Liver (tissue), 9 donors: Measurements from ENCODE around the gene TREML2. TPM values are rescaled to one million over a fixed set of nuclear protein-coding genes. Genes with fewer than 3 reads are reported as not detected.

ENCODE experiments used
- DNase-seq: peaks from one replicate; pipeline ENCODE4 v3.0.0-alpha.2; 2017; ENCODE audit warnings: low spot score
- H3K27ac ChIP-seq, 2 donors: one replicate each; pipeline ENCODE4 v1.7.0; 2013; ENCODE audit warnings: inconsistent platforms in 2 of 2, low read length in 2 of 2, control low read depth in 1 of 2, low read depth in 1 of 2, mild to moderate bottlenecking in 1 of 2
- H3K27me3 ChIP-seq, 4 donors: one replicate each; pipeline versions ENCODE4 v1.6.1 to v1.7.0; 2013; ENCODE audit warnings: low read length in 3 of 4, inconsistent platforms in 1 of 4, mild to moderate bottlenecking in 1 of 4, moderate library complexity in 1 of 4; ENCODE audit not compliant: control insufficient read depth in 4 of 4, insufficient read depth in 4 of 4
- H3K36me3 ChIP-seq, 4 donors: one replicate each; pipeline versions ENCODE4 v1.6.1 to v1.7.0; 2013; ENCODE audit warnings: low read length in 3 of 4, mild to moderate bottlenecking in 3 of 4, low read depth in 1 of 4, moderate library complexity in 1 of 4; ENCODE audit not compliant: control insufficient read depth in 4 of 4, insufficient read depth in 3 of 4
- H3K4me1 ChIP-seq, 4 donors: one replicate each; pipeline versions ENCODE4 v1.6.1 to v1.7.0; 2013; ENCODE audit warnings: low read length in 3 of 4, mild to moderate bottlenecking in 3 of 4, moderate library complexity in 1 of 4; ENCODE audit not compliant: control insufficient read depth in 4 of 4, insufficient read depth in 4 of 4
- H3K4me3 ChIP-seq, 3 donors: one replicate each; pipeline versions ENCODE4 v1.6.1 to v1.7.0; 2013; ENCODE audit warnings: low read length in 3 of 3, control low read depth in 1 of 3, low read depth in 1 of 3, mild to moderate bottlenecking in 1 of 3
- H3K9ac ChIP-seq, 2 donors: one replicate each; pipeline ENCODE4 v1.7.0; 2013; ENCODE audit warnings: low read length in 2 of 2, mild to moderate bottlenecking in 2 of 2, moderate library complexity in 2 of 2, control low read depth in 1 of 2, low read depth in 1 of 2
- H3K9me3 ChIP-seq, 4 donors: one replicate each; pipeline versions ENCODE4 v1.6.1 to v1.7.0; 2013; ENCODE audit warnings: low read length in 3 of 4; ENCODE audit not compliant: control insufficient read depth in 4 of 4
- CTCF ChIP-seq: fragments of 150-350 bp; IDR thresholded peaks from 2 replicates; pipeline ENCODE4 v1.5.1; 2017; ENCODE audit warnings: improper control_type of control experiment, low read depth, low read length; ENCODE audit not compliant: missing input control
- EGR1 ChIP-seq, 2 donors: IDR thresholded peaks; 2 replicates each; pipeline ENCODE4 v1.6.1; 2016 to 2018; ENCODE audit warnings: antibody characterized with exemption in 2 of 2, low read depth in 2 of 2
- FOXA1 ChIP-seq: IDR thresholded peaks from 2 replicates; pipeline ENCODE4 v1.6.1; 2016; ENCODE audit warnings: antibody characterized with exemption
- GABPA ChIP-seq, 2 donors: IDR thresholded peaks in 1 of 2; conservative IDR thresholded peaks in 1 of 2; 2 replicates each; pipeline ENCODE4 v1.6.1; 2016; ENCODE audit warnings: antibody characterized with exemption in 2 of 2, mild to moderate bottlenecking in 1 of 2, moderate library complexity in 1 of 2
- HNF4A ChIP-seq, 2 donors: conservative IDR thresholded peaks; 2 replicates each; pipeline ENCODE4 v1.6.1; 2016; ENCODE audit warnings: antibody characterized with exemption in 2 of 2, mild to moderate bottlenecking in 2 of 2
- HNF4G ChIP-seq: IDR thresholded peaks from 2 replicates; pipeline ENCODE4 v1.6.1; 2016; ENCODE audit warnings: antibody characterized with exemption
- JUND ChIP-seq, 2 donors: IDR thresholded peaks; 2 replicates each; pipeline ENCODE4 v1.6.1; 2016; ENCODE audit warnings: antibody characterized with exemption in 2 of 2
- NR2F2 ChIP-seq: IDR thresholded peaks from 2 replicates; pipeline ENCODE4 v1.6.1; 2016; ENCODE audit warnings: antibody characterized with exemption
- RAD21 ChIP-seq, 2 donors: IDR thresholded peaks; 2 replicates each; pipeline ENCODE4 v1.6.1; 2016; ENCODE audit warnings: antibody characterized with exemption in 2 of 2, mild to moderate bottlenecking in 2 of 2
- RXRA ChIP-seq, 2 donors: IDR thresholded peaks; 2 replicates each; pipeline ENCODE4 v1.6.1; 2017 to 2018; ENCODE audit warnings: antibody characterized with exemption in 2 of 2, mild to moderate bottlenecking in 1 of 2
- WGBS: extraction: QIAGEN DNeasy Blood & Tissue Kit; methylation state at CpG from one replicate; pipeline ENCODE4 v1.1.7; 2013; 5-methylcytosine and 5-hydroxymethylcytosine counted together
- polyA plus RNA-seq, 2 donors: library from polyadenylated mRNA; stranded (reverse) in 1 of 2; unstranded in 1 of 2; fragments of 200-250 nt in 1 of 2; fragments of >200 nt in 1 of 2; fragmentation: Nextera tagmentation in 1 of 2; extraction: Ambion mirVana in 1 of 2; gene quantifications; one replicate each; pipeline versions ENCODE4 v1.2.1 to v1.2.3, GENCODE V29; 2013 to 2015
- total RNA-seq, 2 donors: library from RNA; depleted of rRNA; stranded (reverse); fragments of >200 nt; gene quantifications; one replicate each; pipeline ENCODE4 v1.2.3, GENCODE V29; 2014
- TF ChIP-seq, protein P1 (sequence below): IDR thresholded peaks from 2 replicates; pipeline ENCODE4 v1.6.1; 2016; ENCODE audit warnings: antibody characterized with exemption
- TF ChIP-seq, protein P2 (sequence below): IDR thresholded peaks from 2 replicates; pipeline ENCODE4 v1.6.1; 2016; ENCODE audit warnings: antibody characterized with exemption
- TF ChIP-seq, protein P3 (sequence below): IDR thresholded peaks from 2 replicates; pipeline ENCODE4 v1.6.1; 2016; ENCODE audit warnings: antibody characterized with exemption
- TF ChIP-seq, protein P4 (sequence below): IDR thresholded peaks from 2 replicates; pipeline ENCODE4 v1.6.1; 2016; ENCODE audit warnings: antibody characterized with exemption, mild to moderate bottlenecking
- donor health status: healthy.
- donor health status: healthy.
- donor health status: healthy.
- donor health status: healthy.
- donor health status: healthy.

TREML2 gene
- total and polyA plus RNA-seq, 4 donors: 0.03 to 9.8 (median 0.23) TPM

GRCh38 chr6:41153451-41153850 lies 47.5 kb downstream of the TREML2 start (continued):
- TF ChIP-seq, protein P1, sequence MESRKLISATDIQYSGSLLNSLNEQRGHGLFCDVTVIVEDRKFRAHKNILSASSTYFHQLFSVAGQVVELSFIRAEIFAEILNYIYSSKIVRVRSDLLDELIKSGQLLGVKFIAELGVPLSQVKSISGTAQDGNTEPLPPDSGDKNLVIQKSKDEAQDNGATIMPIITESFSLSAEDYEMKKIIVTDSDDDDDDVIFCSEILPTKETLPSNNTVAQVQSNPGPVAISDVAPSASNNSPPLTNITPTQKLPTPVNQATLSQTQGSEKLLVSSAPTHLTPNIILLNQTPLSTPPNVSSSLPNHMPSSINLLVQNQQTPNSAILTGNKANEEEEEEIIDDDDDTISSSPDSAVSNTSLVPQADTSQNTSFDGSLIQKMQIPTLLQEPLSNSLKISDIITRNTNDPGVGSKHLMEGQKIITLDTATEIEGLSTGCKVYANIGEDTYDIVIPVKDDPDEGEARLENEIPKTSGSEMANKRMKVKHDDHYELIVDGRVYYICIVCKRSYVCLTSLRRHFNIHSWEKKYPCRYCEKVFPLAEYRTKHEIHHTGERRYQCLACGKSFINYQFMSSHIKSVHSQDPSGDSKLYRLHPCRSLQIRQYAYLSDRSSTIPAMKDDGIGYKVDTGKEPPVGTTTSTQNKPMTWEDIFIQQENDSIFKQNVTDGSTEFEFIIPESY: no peak
- TF ChIP-seq EGR1 (IDR thresholded peaks at IDR 0.05; ENCODE audit: low read depth in 2 of 2) (no peak), NR2F2 (no peak), HNF4A (conservative IDR thresholded peaks at IDR 0.05) (no peak), JUND (IDR thresholded peaks at IDR 0.05) (no peak), HNF4G (no peak), GABPA (IDR thresholded peaks at IDR 0.05 in 1 of 2, conservative IDR thresholded peaks at IDR 0.05 in 1 of 2) (no peak)
- TF ChIP-seq, protein P2, sequence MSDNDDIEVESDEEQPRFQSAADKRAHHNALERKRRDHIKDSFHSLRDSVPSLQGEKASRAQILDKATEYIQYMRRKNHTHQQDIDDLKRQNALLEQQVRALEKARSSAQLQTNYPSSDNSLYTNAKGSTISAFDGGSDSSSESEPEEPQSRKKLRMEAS: no peak

DNA sequence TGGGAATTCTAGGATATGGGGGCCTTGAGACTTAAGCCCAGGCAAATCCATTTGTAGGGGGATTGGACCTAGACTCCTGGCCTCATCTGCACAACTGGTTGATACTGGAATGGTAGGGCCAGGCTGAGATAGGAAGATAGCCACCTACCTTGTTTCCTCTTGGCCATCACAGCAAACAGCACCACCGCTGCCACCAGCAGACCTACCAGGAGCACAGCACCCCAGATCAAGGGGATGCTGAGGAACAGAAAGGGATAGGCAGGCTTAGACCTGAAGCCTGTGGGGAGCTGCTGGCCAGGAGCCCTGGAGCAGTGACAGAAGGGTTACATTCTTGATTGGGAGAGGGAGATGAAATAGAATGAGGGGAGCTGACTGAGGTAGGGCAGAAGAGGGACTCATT lies 50.3 kb downstream of the TREML2 start:
- TF ChIP-seq, protein P3, sequence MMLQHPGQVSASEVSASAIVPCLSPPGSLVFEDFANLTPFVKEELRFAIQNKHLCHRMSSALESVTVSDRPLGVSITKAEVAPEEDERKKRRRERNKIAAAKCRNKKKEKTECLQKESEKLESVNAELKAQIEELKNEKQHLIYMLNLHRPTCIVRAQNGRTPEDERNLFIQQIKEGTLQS: no peak
- TF ChIP-seq FOXA1 (no peak), EGR1 (IDR thresholded peaks at IDR 0.05; ENCODE audit: low read depth in 2 of 2) (no peak), RXRA (IDR thresholded peaks at IDR 0.05) (no peak), GABPA (IDR thresholded peaks at IDR 0.05 in 1 of 2, conservative IDR thresholded peaks at IDR 0.05 in 1 of 2) (no peak), HNF4G (no peak), RAD21 (IDR thresholded peaks at IDR 0.05) (no peak), CTCF (no peak)
- TF ChIP-seq, protein P2: no peak
- TF ChIP-seq, protein P4, sequence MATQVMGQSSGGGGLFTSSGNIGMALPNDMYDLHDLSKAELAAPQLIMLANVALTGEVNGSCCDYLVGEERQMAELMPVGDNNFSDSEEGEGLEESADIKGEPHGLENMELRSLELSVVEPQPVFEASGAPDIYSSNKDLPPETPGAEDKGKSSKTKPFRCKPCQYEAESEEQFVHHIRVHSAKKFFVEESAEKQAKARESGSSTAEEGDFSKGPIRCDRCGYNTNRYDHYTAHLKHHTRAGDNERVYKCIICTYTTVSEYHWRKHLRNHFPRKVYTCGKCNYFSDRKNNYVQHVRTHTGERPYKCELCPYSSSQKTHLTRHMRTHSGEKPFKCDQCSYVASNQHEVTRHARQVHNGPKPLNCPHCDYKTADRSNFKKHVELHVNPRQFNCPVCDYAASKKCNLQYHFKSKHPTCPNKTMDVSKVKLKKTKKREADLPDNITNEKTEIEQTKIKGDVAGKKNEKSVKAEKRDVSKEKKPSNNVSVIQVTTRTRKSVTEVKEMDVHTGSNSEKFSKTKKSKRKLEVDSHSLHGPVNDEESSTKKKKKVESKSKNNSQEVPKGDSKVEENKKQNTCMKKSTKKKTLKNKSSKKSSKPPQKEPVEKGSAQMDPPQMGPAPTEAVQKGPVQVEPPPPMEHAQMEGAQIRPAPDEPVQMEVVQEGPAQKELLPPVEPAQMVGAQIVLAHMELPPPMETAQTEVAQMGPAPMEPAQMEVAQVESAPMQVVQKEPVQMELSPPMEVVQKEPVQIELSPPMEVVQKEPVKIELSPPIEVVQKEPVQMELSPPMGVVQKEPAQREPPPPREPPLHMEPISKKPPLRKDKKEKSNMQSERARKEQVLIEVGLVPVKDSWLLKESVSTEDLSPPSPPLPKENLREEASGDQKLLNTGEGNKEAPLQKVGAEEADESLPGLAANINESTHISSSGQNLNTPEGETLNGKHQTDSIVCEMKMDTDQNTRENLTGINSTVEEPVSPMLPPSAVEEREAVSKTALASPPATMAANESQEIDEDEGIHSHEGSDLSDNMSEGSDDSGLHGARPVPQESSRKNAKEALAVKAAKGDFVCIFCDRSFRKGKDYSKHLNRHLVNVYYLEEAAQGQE: no peak
- 94% methylated on average over 1 of the region's 1 CpG for WGBS

More for the DNA sequence above, 50.3 kb downstream of the TREML2 start:
- Histone ChIP-seq H3K4me3 (no peak overlapping the region), H3K4me1 (no peaks in the 10 kb centered on the region), H3K9ac (no peak overlapping the region), H3K9me3 (no peaks in the 10 kb centered on the region), H3K27me3 (no peaks in the 10 kb centered on the region), H3K27ac (no peak overlapping the region), H3K36me3 (peaks cover 0 to 2% (median 0%) of the 10 kb centered on the region in 4 donors)
- no peak for DNase-seq
